ENCODE data around the gene DOCK1.

DOCK1 gene

GRCh38 chr10:127468632-127469031 lies 563.4 kb downstream of the DOCK1 start:
- H3K4me3 Mint-ChIP-seq: no peak overlapping the region
- H3K9me3 Mint-ChIP-seq: no peaks in the 10 kb centered on the region
- no peak overlapping the region for H3K27ac Mint-ChIP-seq
- H3K36me3 Mint-ChIP-seq (ENCODE audit: low read depth): no peaks in the 10 kb centered on the region
- DNase-seq: no peak
- H3K27me3 Mint-ChIP-seq (ENCODE audit: low read depth, poor library complexity): peaks cover 29% of the 10 kb centered on the region
- H3K4me1 Mint-ChIP-seq: no peaks in the 10 kb centered on the region
- no peak for TF ChIP-seq CTCF (IDR thresholded peaks at IDR 0.05)

- Mint-ChIP-seq H3K4me3 (no peak overlapping the region), H3K27me3 (ENCODE audit: low read depth, poor library complexity) (peaks cover 25% of the 10 kb centered on the region), H3K27ac (no peak overlapping the region), H3K36me3 (ENCODE audit: low read depth) (no peaks in the 10 kb centered on the region), H3K9me3 (no peaks in the 10 kb centered on the region), H3K4me1 (no peaks in the 10 kb centered on the region)
- no peak for TF ChIP-seq CTCF (IDR thresholded peaks at IDR 0.05)
- DNase-seq: no peak
Measured at GRCh38 chr10:127470911-127471310, 565.7 kb downstream of the DOCK1 start.

- no peak for DNase-seq
- no peaks in the 10 kb centered on the region for H3K9me3 Mint-ChIP-seq
- H3K27me3 Mint-ChIP-seq (ENCODE audit: low read depth, poor library complexity): peaks cover 29% of the 10 kb centered on the region
- H3K27ac Mint-ChIP-seq: no peak overlapping the region
- no peak overlapping the region for H3K4me3 Mint-ChIP-seq
- H3K4me1 Mint-ChIP-seq: no peaks in the 10 kb centered on the region
- no peaks in the 10 kb centered on the region for H3K36me3 Mint-ChIP-seq (ENCODE audit: low read depth)
- TF ChIP-seq CTCF (IDR thresholded peaks at IDR 0.05): no peak
Measured at GRCh38 chr10:127472976-127473375, 567.7 kb downstream of the DOCK1 start.

- no peaks in the 10 kb centered on the region for H3K4me1 Mint-ChIP-seq
- H3K36me3 Mint-ChIP-seq (ENCODE audit: low read depth): no peaks in the 10 kb centered on the region
- no peak for TF ChIP-seq CTCF (IDR thresholded peaks at IDR 0.05)
- no peak overlapping the region for H3K4me3 Mint-ChIP-seq
- no peak for DNase-seq
- no peak overlapping the region for H3K27ac Mint-ChIP-seq
- peaks cover 24% of the 10 kb centered on the region for H3K27me3 Mint-ChIP-seq (ENCODE audit: low read depth, poor library complexity)
- no peaks in the 10 kb centered on the region for H3K9me3 Mint-ChIP-seq
Measured at GRCh38 chr10:127474501-127474900, 569.3 kb downstream of the DOCK1 start.

GRCh38 chr10:127485153-127485857 lies 580.1 kb downstream of the DOCK1 start:
- H3K27ac Mint-ChIP-seq: no peak overlapping the region
- no peak overlapping the region for H3K4me3 Mint-ChIP-seq
- H3K9me3 Mint-ChIP-seq: no peaks in the 10 kb centered on the region
- H3K27me3 Mint-ChIP-seq (ENCODE audit: low read depth, poor library complexity): peaks cover 12% of the 10 kb centered on the region
- no peaks in the 10 kb centered on the region for H3K36me3 Mint-ChIP-seq (ENCODE audit: low read depth)
- no peak for TF ChIP-seq CTCF (IDR thresholded peaks at IDR 0.05)
- H3K4me1 Mint-ChIP-seq: no peaks in the 10 kb centered on the region
- peak; percentile 36 for DNase-seq

- H3K4me1 Mint-ChIP-seq: no peaks in the 10 kb centered on the region
- no peak for DNase-seq
- no peak for TF ChIP-seq CTCF (IDR thresholded peaks at IDR 0.05)
- no peaks in the 10 kb centered on the region for H3K9me3 Mint-ChIP-seq
- H3K4me3 Mint-ChIP-seq: no peak overlapping the region
- H3K27ac Mint-ChIP-seq: no peak overlapping the region
- no peaks in the 10 kb centered on the region for H3K36me3 Mint-ChIP-seq (ENCODE audit: low read depth)
- H3K27me3 Mint-ChIP-seq (ENCODE audit: low read depth, poor library complexity): peaks cover 10% of the 10 kb centered on the region
Measured at GRCh38 chr10:127486355-127486754, 581.1 kb downstream of the DOCK1 start.

Data from nephron progenitor cell (in vitro differentiated cells).